Measurements from ENCODE around the gene SIAH1. TPM values are rescaled to one million over a fixed set of nuclear protein-coding genes. Genes with fewer than 3 reads are reported as not detected.

SIAH1 gene, protein sequence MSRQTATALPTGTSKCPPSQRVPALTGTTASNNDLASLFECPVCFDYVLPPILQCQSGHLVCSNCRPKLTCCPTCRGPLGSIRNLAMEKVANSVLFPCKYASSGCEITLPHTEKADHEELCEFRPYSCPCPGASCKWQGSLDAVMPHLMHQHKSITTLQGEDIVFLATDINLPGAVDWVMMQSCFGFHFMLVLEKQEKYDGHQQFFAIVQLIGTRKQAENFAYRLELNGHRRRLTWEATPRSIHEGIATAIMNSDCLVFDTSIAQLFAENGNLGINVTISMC
- 27.4 and 28.2 TPM in 2 replicates for total RNA-seq

GRCh38 chr16:48385253-48386150, at the start of gene SIAH1:
TSS of gene SIAH1 (minus strand) at chr16:48385413. CDS start at chr16:48362428, 22,985 bp downstream.

Small RNA genes lying within 50 kb of the gene (small RNA-seq; reads per million reads assigned to genes)
- gene RF00017, result not detected

Other genes with a start within 250 kb of the SIAH1 start
- gene ABCC12, start 229.4 kb downstream of the SIAH1 start, total RNA-seq, result not detected in 2 replicates
- gene LONP2, start 141.1 kb downstream of the SIAH1 start, total RNA-seq, result 34.9 and 36.7 TPM in 2 replicates
- gene ABCC11, start 137.9 kb downstream of the SIAH1 start, total RNA-seq, result not detected in 2 replicates
- gene N4BP1, start 224.8 kb upstream of the SIAH1 start, total RNA-seq, result 20.6 and 30.5 TPM in 2 replicates